OCI-LY1 (cell line): ENCODE results near the gene REX1BD.

Experiments used
- H2AFZ ChIP-seq: fragments of 200-600 bp; sonication (generic), shearing (Covaris generic); 2 replicates; pipeline ENCODE4 v1.6.0; 2014; ENCODE audit warnings: antibody characterized with exemption, mild to moderate bottlenecking, low read length
- H3F3A ChIP-seq: fragments of 200-600 bp; sonication (generic), shearing (Covaris generic); 2 replicates; pipeline ENCODE4 v1.6.0; 2014; ENCODE audit warnings: mild to moderate bottlenecking, antibody characterized with exemption, low read length, moderate library complexity; ENCODE audit not compliant: insufficient read depth
- H3K27ac ChIP-seq: fragments of 200-600 bp; sonication (generic); 2 replicates; pipeline ENCODE4 v1.5.1; 2014; ENCODE audit warnings: low read length, mixed run types, mild to moderate bottlenecking, low read depth; ENCODE audit not compliant: poor library complexity, severe bottlenecking
- H3K27me3 ChIP-seq: fragments of 200-600 bp; sonication (generic); 2 replicates; pipeline ENCODE4 v1.6.0; 2014; ENCODE audit warnings: antibody characterized with exemption, mild to moderate bottlenecking, low read length, moderate library complexity; ENCODE audit not compliant: insufficient read depth
- H3K36me3 ChIP-seq: fragments of 200-600 bp; sonication (generic); 2 replicates; pipeline ENCODE4 v1.6.1; 2014; ENCODE audit warnings: mild to moderate bottlenecking, antibody characterized with exemption, low read length, moderate library complexity, mixed read lengths; ENCODE audit not compliant: insufficient read depth
- H3K4me1 ChIP-seq: fragments of 200-600 bp; sonication (generic); 2 replicates; pipeline ENCODE4 v1.5.1; 2014; ENCODE audit warnings: mild to moderate bottlenecking, low read length, moderate library complexity; ENCODE audit not compliant: insufficient read depth, severe bottlenecking
- H3K4me2 ChIP-seq: fragments of 200-600 bp; sonication (generic), shearing (Covaris generic); 2 replicates; pipeline ENCODE4 v1.6.1; 2014; ENCODE audit warnings: low read length
- H3K4me3 ChIP-seq: fragments of 200-600 bp; sonication (generic); 2 replicates; pipeline ENCODE4 v1.5.1; 2014; ENCODE audit warnings: low read length, low read depth, mild to moderate bottlenecking, mixed read lengths; ENCODE audit not compliant: poor library complexity, severe bottlenecking
- H3K79me2 ChIP-seq: fragments of 200-600 bp; shearing (Covaris generic); 2 replicates; pipeline ENCODE4 v1.6.1; 2016; ENCODE audit warnings: mixed run types, low read length, mixed read lengths; ENCODE audit not compliant: insufficient read depth
- H3K9ac ChIP-seq: fragments of 200-600 bp; sonication (generic), shearing (Covaris generic); 2 replicates; pipeline ENCODE4 v1.6.1; 2014; ENCODE audit warnings: mild to moderate bottlenecking, low read length, mixed read lengths
- H3K9me2 ChIP-seq: fragments of 200-600 bp; sonication (generic), shearing (Covaris generic); 2 replicates; pipeline ENCODE4 v1.6.1; 2014; ENCODE audit warnings: low read depth, mild to moderate bottlenecking, low read length, mixed read lengths
- H3K9me3 ChIP-seq: fragments of 200-600 bp; shearing (Covaris generic); 2 replicates; pipeline ENCODE4 v1.6.1; 2014; ENCODE audit warnings: low read length, mixed read lengths
- H4K20me1 ChIP-seq: fragments of 200-600 bp; sonication (generic), shearing (Covaris generic); 2 replicates; pipeline ENCODE4 v1.6.0; 2016; ENCODE audit warnings: mild to moderate bottlenecking, low read length; ENCODE audit not compliant: insufficient read depth
- EZH2 ChIP-seq: fragments of 200-600 bp; sonication (generic), shearing (Covaris generic); IDR thresholded peaks from 2 replicates; pipeline ENCODE4 v1.8.0; 2017; ENCODE audit warnings: borderline replicate concordance, mixed run types, mild to moderate bottlenecking, antibody characterized with exemption, low read length, moderate library complexity, mixed read lengths
- TF ChIP-seq, protein P1 (sequence below): fragments of 200-600 bp; sonication (generic), shearing (Covaris generic); IDR thresholded peaks from 2 replicates; pipeline ENCODE4 v1.5.1; 2017; ENCODE audit warnings: mild to moderate bottlenecking, antibody characterized with exemption, low read length, moderate library complexity, mixed read lengths

REX1BD gene

DNA sequence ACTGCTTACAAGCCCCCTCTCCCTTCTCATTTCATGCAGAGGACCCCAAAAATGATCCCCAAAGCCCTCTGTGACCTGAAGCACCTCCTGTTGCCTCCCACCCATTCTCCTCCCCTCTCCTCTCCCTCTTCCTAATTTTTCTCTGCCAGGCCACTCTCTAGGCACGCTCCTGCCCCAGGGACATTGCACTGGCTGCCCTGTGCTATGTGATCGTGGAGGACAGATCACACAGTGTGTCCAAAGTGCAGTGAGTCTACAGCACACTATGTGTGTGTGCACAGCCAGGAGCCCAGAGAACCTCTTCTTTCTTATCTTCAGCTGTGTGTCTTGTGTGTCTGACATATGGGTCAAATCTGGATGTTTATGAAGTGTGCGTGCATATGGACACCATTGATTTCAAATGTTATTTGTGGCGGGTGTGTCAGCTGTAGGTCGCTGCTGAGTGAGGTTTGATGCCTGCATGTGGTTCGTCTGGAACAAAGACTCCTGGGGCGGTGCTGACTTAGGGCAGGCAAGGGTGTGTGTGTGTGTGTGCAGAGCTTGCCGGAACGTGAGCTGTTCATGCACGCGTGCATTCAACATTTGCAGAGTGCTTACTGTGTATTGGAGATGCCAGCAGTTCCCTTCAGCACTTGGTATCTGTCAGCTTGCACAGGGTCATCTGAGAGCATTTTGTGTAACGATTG lies 46.2 kb downstream of the REX1BD start:
- no peaks in the 10 kb centered on the region for H3K9me3 ChIP-seq
- H3K4me2 ChIP-seq = no peak overlapping the region
- H3K4me3 ChIP-seq = no peak overlapping the region
- 0 out of 2 replicates have a peak, but pooled peaks cover 6% of the 10 kb centered on the region for H3K27me3 ChIP-seq
- no peaks in the 10 kb centered on the region for H3K36me3 ChIP-seq
- TF ChIP-seq, protein P1, sequence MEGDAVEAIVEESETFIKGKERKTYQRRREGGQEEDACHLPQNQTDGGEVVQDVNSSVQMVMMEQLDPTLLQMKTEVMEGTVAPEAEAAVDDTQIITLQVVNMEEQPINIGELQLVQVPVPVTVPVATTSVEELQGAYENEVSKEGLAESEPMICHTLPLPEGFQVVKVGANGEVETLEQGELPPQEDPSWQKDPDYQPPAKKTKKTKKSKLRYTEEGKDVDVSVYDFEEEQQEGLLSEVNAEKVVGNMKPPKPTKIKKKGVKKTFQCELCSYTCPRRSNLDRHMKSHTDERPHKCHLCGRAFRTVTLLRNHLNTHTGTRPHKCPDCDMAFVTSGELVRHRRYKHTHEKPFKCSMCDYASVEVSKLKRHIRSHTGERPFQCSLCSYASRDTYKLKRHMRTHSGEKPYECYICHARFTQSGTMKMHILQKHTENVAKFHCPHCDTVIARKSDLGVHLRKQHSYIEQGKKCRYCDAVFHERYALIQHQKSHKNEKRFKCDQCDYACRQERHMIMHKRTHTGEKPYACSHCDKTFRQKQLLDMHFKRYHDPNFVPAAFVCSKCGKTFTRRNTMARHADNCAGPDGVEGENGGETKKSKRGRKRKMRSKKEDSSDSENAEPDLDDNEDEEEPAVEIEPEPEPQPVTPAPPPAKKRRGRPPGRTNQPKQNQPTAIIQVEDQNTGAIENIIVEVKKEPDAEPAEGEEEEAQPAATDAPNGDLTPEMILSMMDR = no peak
- no peak for TF ChIP-seq EZH2
- H3K79me2 ChIP-seq = no peaks in the 10 kb centered on the region
- no peak overlapping the region for H3K27ac ChIP-seq
- H2AFZ ChIP-seq = no peak overlapping the region
- H3K9ac ChIP-seq = no peak overlapping the region
- H3K9me2 ChIP-seq = no peaks in the 10 kb centered on the region
- peaks cover 13% of the 10 kb centered on the region for H3K4me1 ChIP-seq
- no peaks in the 10 kb centered on the region for H4K20me1 ChIP-seq
- H3F3A ChIP-seq = no peaks in the 10 kb centered on the region

DNA sequence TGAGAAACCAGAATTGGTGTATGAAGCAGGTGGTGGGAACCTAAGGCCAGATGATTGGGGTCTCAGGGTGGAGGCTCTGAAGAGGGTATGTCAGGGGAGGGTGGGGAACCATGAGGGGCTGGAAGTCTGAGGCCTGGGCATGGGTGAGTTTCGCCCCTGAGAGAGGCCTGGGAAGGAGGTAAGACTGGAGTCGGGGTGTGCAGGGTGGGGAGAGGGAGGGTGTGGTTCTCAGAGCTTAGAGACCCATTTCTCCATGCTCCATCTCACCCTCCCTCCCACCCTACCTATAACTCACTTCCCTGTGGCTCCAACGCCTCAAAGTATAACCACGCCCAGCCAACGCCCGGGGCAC lies 47.2 kb downstream of the REX1BD start:
- H3K4me1 ChIP-seq = peaks cover 13% of the 10 kb centered on the region
- H3K27me3 ChIP-seq = 0 out of 2 replicates have a peak, but pooled peaks cover 6% of the 10 kb centered on the region
- no peaks in the 10 kb centered on the region for H3K79me2 ChIP-seq
- H3K9me2 ChIP-seq = no peaks in the 10 kb centered on the region
- no peak overlapping the region for H3K4me3 ChIP-seq
- no peak overlapping the region for H3K9ac ChIP-seq
- no peak overlapping the region for H3K27ac ChIP-seq
- no peaks in the 10 kb centered on the region for H3F3A ChIP-seq
- peak overlapping the region; percentile 29; the same call in 1 of the 2 replicates for H3K4me2 ChIP-seq
- no peaks in the 10 kb centered on the region for H4K20me1 ChIP-seq
- TF ChIP-seq EZH2 = no peak
- TF ChIP-seq, protein P1 = no peak
- H3K9me3 ChIP-seq = no peaks in the 10 kb centered on the region
- H3K36me3 ChIP-seq = no peaks in the 10 kb centered on the region
- no peak overlapping the region for H2AFZ ChIP-seq

DNA sequence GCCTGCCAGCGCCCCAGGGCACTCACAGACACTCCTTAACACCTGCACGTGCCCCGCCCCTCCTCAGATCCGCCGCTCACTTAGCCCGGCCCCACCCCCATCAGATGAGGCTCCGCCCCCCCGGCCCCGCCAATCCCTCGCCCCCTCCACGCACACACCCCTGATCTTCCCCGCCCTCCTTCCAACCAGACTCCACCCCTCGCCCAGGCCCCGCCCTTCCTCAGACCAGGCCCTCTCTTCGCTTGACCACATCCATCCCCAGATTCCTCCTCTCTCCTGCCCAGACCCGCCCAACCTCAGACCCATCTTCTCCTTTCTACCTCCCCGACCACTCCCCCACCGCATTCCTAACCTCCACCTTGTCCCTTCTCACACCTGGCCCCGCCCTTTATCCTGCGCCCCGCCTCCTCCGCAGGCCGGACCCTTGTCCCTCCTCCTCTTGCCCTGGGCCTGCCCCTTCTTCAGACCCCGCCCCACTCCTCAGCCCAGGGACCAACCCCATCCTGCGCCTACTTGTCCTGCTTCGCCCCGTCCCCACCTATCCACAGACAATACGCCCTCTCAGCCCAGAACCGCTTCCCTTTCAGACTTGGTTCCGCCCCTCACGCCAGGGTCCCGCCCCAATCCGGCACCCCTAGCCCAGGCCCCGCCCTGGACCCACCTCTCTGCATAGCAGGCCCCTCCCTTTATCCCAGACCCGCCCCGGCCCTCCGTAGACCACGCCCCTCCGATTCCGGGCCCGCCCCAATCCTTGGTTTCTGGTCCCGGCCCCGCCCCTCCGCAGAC lies 47.8 kb downstream of the REX1BD start:
- H3K9me3 ChIP-seq = no peaks in the 10 kb centered on the region
- TF ChIP-seq, protein P1 = no peak
- no peak for TF ChIP-seq EZH2
- no peaks in the 10 kb centered on the region for H3F3A ChIP-seq
- H3K9ac ChIP-seq = no peak overlapping the region
- H3K36me3 ChIP-seq = no peaks in the 10 kb centered on the region
- no peaks in the 10 kb centered on the region for H3K79me2 ChIP-seq
- H3K4me1 ChIP-seq = peaks cover 13% of the 10 kb centered on the region
- H2AFZ ChIP-seq = no peak overlapping the region
- H3K27ac ChIP-seq = no peak overlapping the region
- no peaks in the 10 kb centered on the region for H3K9me2 ChIP-seq
- H3K4me2 ChIP-seq = peak overlapping the region; percentile 68
- peak overlapping the region; percentile 59 for H3K4me3 ChIP-seq
- H3K27me3 ChIP-seq = 0 out of 2 replicates have a peak, but pooled peaks cover 6% of the 10 kb centered on the region
- no peaks in the 10 kb centered on the region for H4K20me1 ChIP-seq
